Measurements from ENCODE around the gene GDF11. TPM values are rescaled to one million over a fixed set of nuclear protein-coding genes. Genes with fewer than 3 reads are reported as not detected.
A peak's percentile ranks its signal among the peaks of the same experiment; 100 is the strongest.

The GDF11 gene
- total and polyA plus RNA-seq, 2 of the 8 experiments (the other 6 are each of a cell fraction or from before 2014, with no cell fraction given) = 12.1 to 15.1 TPM

- POLR2A ChIA-PET (ENCODE audit: partially characterized antibody) = interaction anchor here (0.9 to 34.1 kb wide), 15 partner anchors 10 to 340 kb away, joined by 3 to 809 read pairs (median 6); partner anchors contain the start of genes BLOC1S1, CD63, DGKA and DNAJC14
- no peak overlapping the region for H2BK20ac ChIP-seq (ENCODE audit: low read length)
- H3K56ac ChIP-seq (replicated peaks; ENCODE audit: insufficient read length, low read depth, low read length) = no peak overlapping the region
- H3K4me1 ChIP-seq (replicated peaks in 1 of 4; ENCODE audit: control insufficient read depth in 3 of 4, insufficient read depth in 4 of 4, low read length in 3 of 4) = peaks cover 2 to 24% (median 10%) of the 10 kb centered on the region in 4 experiments; a peak in 6 of 7 replicates
- CTCF ChIA-PET (ENCODE audit: partially characterized antibody) = interaction anchor here (0.8 to 11.1 kb wide), 43 partner anchors 9 to 1037 kb away, joined by 3 to 229 read pairs (median 8); partner anchors contain the start of genes BLOC1S1, CD63, DNAJC14 and ITGA7
- H2AFZ ChIP-seq (ENCODE audit: low read length) = no peak overlapping the region
- no peaks in the 10 kb centered on the region for H3K27me3 ChIP-seq (replicated peaks in 1 of 4; ENCODE audit: control insufficient read depth in 3 of 4, extremely low read depth in 1 of 4, insufficient read depth in 3 of 4, low read length in 3 of 4)
- no peak overlapping the region for H4K5ac ChIP-seq (ENCODE audit: insufficient read length, low read depth, low read length)
- no peak overlapping the region for H3K27ac ChIP-seq (ENCODE audit: low read depth, low read length)
- no peak overlapping the region for H3K23ac ChIP-seq (ENCODE audit: insufficient read length)
- H3K79me1 ChIP-seq (ENCODE audit: low read depth, low read length) = peaks cover 1% of the 10 kb centered on the region; the same call in 1 of the 2 replicates
- H3K79me2 ChIP-seq (ENCODE audit: control insufficient read depth in 1 of 2, insufficient read depth in 2 of 2, low read length in 2 of 2) = peaks cover 0 to 6% of the 10 kb centered on the region in 2 experiments; a peak in 2 of 4 replicates
- FAIRE-seq (no peak), DNase-seq (ENCODE audit: low read depth in 1 of 2, low spot score in 2 of 2) (no peak)
- H2BK120ac ChIP-seq (replicated peaks; ENCODE audit: low read depth, low read length) = no peak overlapping the region
- H3K14ac ChIP-seq (ENCODE audit: insufficient read length) = no peak overlapping the region
- H2BK12ac ChIP-seq (ENCODE audit: low read depth, low read length) = no peak overlapping the region
- WGBS, 2 experiments (ENCODE audit: extremely low coverage in 1 of 2, insufficient coverage in 1 of 2, insufficient read length in 1 of 2, insufficient replicate concordance in 2 of 2, low coverage in 1 of 2, low lambda C conversion rate in 2 of 2, missing lambda C conversion rate in 1 of 2) = 87% methylated on average over 2 of the region's 2 CpGs; no CpG with 5 or more reads in 1 of the 2 experiments
- no peak overlapping the region for H2BK5ac ChIP-seq (ENCODE audit: low read depth, low read length)
- H3K4ac ChIP-seq (replicated peaks; ENCODE audit: insufficient read length, low read depth, low read length) = no peak overlapping the region
- H3K23me2 ChIP-seq (ENCODE audit: low read depth, low read length) = peaks cover 12% of the 10 kb centered on the region
- no peak overlapping the region for H2AK5ac ChIP-seq (ENCODE audit: low read depth, low read length)
- peak overlapping the region; percentile 77 to 86; a peak in 2 of 4 replicates for H3K4me2 ChIP-seq (ENCODE audit: insufficient read depth in 1 of 2, low read depth in 2 of 2, low read length in 2 of 2)
- H3K4me3 ChIP-seq (ENCODE audit: extremely low read depth in 1 of 4, insufficient read depth in 2 of 4, low read depth in 3 of 4, low read length in 4 of 4) = peak overlapping the region in 1 of 4 experiments; percentile 62; a peak in 2 of 8 replicates
- H4K20me1 ChIP-seq (replicated peaks in 1 of 2; ENCODE audit: control insufficient read depth in 1 of 2, insufficient read depth in 2 of 2, low read length in 2 of 2) = no peaks in the 10 kb centered on the region
- no peak overlapping the region for H3K18ac ChIP-seq (ENCODE audit: extremely low read depth, low read length)
- H4K8ac ChIP-seq (ENCODE audit: extremely low read depth, insufficient read depth, low read length) = no peak overlapping the region
- H3K9me3 ChIP-seq (ENCODE audit: insufficient read depth in 2 of 2, low read depth in 1 of 2, low read length in 1 of 2) = no peaks in the 10 kb centered on the region
- no peaks in the 10 kb centered on the region for H3K36me3 ChIP-seq (ENCODE audit: control insufficient read depth in 2 of 4, insufficient read depth in 4 of 4, low read length in 3 of 4)
- no peak overlapping the region for H2BK15ac ChIP-seq (ENCODE audit: low read length)
- no peak overlapping the region for H3K9ac ChIP-seq (replicated peaks in 1 of 4; ENCODE audit: extremely low read depth in 1 of 4, low read depth in 3 of 4, low read length in 3 of 4)
- no peak overlapping the region for H4K91ac ChIP-seq (replicated peaks; ENCODE audit: insufficient read length, low read length)
- no peak for TF ChIP-seq ZNF274 (IDR thresholded peaks at IDR 0.05; ENCODE audit: borderline replicate concordance, extremely low read depth, low read length)
- no peak for TF ChIP-seq TAF7 (optimal IDR thresholded peaks at IDR 0.05; ENCODE audit: borderline replicate concordance, low read depth, low read length)
- no peak for TF ChIP-seq SAP30 (IDR thresholded peaks at IDR 0.05; ENCODE audit: insufficient read depth, insufficient replicate concordance, low read length)
- TF ChIP-seq ATF2 (IDR thresholded peaks at IDR 0.05; ENCODE audit: low read length) = no peak
- no peak for TF ChIP-seq CBX8 (IDR thresholded peaks at IDR 0.05; ENCODE audit: borderline replicate concordance, low read depth, low read length)
Observed at GRCh38 chr12:55739025-55739378, 3.9 kb upstream of the GDF11 start.

Data from H1 (cell line).